ENCODE results near the gene GLUD1.
"Not testable (repeated sequence)": the region's sequence is repeated elsewhere in the genome, so short reads cannot be mapped to it uniquely, and the experiment has no call there.

The GLUD1 gene

GRCh38 chr10:87094373-87095235 is at the start of gene GLUD1, which contains the start of gene SHLD2:
GLUD1 (minus strand) TSS chr10:87094843; CDS start chr10:87094769, 74 bp downstream.
SHLD2 (plus strand) TSS chr10:87095206; CDS start chr10:87151355, 56,149 bp downstream.
- peak; percentile 83 for DNase-seq

- not testable (repeated sequence) for DNase-seq
These were observed 48.4 kb upstream of the GLUD1 start for GRCh38 chr10:87143109-87143418.

DNA sequence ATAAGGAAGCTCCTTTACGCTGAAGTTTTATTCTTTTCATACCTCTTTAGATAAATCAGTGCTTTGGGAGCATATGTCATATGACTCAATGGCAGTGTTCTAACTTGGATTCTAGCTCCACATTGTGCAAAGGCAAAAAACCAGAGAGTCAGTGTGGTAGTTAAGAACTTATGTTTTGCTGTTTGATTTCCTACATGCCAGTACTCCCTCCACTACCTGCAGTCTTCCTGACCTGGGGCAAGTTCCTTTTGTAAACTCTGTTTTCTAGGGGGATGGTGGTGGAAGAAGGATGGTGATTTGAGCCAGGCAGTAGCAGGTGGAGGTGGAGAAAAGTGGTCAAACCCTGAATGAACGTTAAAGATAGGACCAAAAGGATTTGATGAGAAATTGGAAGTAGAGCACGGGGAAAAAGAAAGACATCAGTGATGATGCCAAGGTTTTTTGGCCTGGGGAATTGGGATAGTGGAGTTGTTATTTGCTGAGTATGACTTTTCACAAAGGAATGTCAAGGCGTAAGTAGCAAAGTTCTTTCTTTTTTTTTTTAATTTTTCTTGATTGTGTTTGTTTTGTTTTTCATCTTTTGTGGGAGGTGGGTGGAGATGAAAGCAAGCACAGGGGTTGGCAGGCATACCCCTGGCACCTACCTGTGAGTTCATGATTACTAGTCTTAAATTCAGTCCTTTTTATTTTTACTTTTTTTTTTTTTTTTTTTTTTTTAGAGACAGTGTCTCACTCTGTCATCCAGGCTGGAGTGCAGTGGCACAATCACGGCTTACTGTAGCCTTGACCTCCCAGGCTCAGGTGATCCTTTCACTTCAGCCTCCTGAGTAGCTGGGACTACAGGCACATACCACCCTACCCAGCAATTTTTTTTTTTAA is 47.8 kb upstream of the GLUD1 start:
- not testable (repeated sequence) for DNase-seq

DNA sequence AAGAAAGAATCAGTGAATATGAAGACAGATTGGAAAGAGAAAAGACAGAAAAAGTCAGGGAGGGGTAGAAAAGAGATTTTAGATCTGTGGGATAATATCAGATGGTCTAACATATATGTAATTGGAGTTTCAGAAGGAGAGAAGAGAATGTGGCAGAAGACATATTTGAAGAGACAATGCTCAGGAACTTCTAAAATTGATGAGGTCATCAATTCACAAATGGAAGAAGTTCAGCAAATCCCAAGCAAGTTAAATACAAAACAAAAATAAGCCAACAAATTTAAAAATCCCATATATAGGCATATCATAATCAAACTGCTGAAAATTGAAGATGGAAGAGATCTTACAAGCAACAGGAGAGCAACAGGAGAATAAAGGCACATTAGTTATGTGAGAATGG is 42.8 kb upstream of the GLUD1 start:
- DNase-seq: not testable (repeated sequence)

DNA sequence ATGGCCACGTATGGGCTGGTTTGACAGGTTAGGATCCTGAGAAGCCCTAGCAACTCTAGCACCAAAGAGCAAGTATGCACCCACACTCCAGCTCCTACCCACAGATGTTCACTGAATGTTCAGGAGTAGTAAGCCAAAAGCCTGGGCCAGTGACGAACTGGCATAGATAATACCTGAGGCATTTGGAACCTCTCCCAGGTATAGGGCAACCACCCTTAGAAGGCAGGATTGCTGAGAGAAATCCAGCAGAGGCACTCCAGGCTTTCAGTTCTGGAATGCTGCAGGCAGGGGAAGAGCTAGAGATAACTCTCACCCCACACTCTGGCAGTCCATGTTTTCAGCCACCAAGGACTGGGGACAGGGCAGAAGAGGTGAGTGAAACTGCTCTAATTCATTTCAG is 39.8 kb upstream of the GLUD1 start:
- not testable (repeated sequence) for DNase-seq

DNA sequence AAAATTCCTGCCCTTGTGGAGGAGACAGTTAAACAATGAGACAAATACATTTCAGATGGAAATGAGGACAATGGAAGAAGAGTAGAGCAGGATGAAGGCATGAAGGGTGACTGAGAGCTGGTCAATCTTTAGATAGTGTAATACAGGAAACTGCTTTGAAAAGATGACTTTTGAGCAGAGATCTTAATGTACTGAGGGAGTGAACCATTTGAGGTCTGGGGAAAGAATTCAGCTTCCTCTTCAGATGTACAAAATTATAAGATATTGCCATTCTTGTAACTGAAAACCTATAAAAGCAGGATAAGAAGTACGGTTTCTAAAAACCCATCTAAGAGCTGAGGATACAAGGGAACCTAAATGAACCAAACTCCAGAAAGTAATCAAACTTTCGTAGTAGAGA is 39.3 kb upstream of the GLUD1 start:
- not testable (repeated sequence) for DNase-seq

DNA sequence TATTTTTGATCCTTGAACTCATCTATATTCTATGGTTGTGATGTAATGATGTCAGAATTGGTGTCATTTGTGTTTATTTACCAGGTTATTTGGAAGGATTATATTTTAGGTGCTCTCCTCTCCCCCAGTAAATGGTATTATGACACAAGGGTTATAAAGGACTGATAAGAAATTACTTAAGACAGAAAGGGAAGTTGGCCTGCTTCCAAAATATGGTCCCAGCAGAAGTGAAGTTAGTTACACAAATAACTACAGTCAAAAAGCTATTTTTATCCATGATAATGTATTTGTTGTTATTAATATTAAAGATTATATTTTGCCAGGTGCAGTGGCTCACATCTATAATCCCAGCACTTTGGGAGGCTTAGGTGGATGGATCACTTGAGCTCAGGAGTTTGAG is 37.5 kb upstream of the GLUD1 start:
- not testable (repeated sequence) for DNase-seq

DNA sequence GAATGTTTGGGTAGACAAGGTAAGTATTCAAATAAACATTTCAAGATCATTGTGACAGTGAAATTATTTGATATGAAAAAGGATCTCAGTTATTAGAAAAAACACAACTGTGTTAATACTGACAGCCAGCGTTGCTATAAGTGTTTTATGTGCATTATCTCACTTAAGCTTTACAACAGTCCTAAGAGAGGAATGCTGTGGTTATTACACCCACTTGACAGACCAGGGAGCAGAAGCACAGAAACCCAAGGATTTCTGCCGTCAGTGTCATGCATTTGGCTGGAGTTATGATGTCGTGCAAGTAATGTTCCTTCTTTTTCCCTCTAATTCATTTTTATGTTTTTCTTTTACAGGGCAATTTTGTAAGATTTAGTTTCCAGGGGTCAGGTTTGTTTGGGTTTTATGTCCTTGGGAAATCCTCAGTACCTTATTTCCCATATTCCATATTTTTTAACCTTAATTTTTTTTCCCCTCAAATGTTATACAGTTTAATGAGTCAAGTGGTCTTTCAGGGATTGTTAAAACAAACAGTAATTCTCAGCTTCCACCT is 33.0 kb upstream of the GLUD1 start:
- DNase-seq: not testable (repeated sequence)

DNA sequence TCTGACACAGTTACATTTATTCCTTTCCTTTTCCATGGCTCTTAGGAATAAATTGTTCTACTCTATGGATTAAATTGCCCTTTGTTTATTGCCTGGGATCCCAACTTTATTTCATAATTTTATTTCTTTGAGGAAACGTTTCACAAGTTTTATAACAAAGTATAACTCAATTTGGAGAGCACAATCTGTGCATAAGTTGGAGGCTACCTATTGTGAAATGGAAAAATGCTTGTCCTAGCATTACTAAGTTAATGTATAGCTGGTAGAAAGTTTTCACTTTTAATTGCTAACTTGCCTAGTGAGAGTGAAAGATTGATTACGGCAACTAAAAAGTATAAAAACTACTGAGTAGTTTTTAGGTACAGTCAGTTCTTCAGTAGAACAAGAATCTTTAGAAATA is 32.4 kb upstream of the GLUD1 start:
- not testable (repeated sequence) for DNase-seq

- not testable (repeated sequence) for DNase-seq
These were observed 28.7 kb upstream of the GLUD1 start for GRCh38 chr10:87123351-87123750.

- not testable (repeated sequence) for DNase-seq
These were observed 24.4 kb upstream of the GLUD1 start for GRCh38 chr10:87119029-87119428.

GRCh38 chr10:87118122-87118521 is 23.5 kb upstream of the GLUD1 start:
- DNase-seq: not testable (repeated sequence)

DNA sequence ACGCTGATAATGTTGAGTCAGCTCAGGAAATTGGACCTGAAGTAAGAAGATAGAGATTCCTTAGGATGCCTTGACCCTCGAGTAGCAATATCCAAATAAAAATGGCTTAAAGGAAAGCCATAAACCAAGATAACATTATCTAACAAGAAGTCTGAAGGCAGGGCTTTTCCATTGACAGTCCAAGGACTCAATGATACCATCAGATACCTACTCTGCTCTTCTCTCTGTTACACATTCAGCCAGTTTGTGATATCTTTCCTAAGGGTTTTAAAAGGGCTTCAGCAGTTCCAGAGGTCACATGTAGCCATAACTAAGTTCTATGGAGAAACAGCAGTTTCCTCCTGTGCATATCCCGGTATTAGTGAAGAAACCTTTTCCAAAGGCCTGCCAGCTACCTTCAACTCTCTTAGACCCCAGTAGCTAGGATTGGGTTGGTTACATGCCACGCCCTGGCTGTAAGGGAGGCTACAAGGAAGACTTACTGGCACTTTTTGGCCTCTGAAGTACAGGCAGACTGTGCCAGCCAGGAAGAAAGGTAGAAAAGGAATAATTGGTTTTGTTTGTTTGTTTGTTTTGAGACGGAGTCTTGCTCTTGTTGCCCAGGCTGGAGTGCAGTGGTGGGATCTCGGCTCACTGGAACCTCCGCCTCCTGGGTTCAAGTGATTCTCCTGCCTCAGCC is 10.9 kb upstream of the GLUD1 start:
- DNase-seq: no peak

DNA sequence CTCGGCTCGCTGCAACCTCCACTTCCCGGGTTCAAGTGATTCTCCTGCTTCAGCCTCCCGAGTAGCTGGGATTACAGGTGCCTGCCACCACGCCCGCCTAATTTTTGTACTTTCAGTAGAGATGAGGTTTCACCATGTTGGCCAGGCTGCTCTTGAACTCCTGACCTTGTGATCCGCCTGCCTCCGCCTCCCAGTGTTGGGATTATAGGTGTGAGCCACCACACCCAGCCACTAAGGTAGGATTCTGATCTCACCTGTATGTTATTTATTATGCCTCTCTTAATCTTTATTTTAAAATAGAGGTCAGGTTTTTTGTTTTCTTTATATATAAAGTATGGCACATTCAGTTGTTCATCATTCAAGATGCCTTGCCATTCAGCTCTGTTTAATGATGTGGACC is 10.1 kb upstream of the GLUD1 start:
- DNase-seq: not testable (repeated sequence)

GRCh38 chr10:87101996-87102395 is 7.4 kb upstream of the GLUD1 start:
- no peak for DNase-seq

DNA sequence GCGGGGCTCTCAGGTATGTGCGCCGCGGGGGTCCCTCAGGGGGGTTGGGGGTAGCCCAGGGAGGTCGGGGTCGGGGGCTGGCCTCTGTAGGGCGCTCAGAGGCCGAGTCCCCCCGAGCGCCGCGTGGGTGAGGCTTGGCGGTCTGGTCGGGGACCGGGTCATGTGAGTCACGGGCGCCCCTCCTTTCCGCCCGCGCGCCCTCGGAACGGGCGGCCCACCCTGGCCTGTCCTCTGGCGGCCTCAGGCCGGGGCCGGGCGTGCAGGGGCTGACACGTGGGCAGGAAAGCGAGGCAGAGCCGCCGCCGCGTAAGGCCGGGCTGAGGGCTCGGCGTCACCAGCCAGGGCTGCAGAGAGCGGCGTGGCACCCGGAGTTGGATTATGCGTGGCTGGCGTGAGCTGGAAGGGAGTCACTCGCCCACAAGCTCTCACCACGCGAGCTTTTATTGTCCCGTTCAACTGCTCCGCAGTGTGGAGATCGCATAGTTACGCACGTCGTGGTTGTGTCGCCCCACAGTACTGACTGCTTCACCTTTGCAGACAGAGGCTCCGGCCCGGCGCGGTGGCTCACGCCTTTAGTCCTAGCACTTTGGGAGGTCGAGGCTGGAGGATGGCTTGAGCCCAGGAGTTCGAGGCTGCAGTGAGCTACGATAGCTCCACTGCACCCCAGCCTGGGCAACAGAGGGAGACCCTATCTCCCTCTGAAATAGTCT is 748 bp upstream of the GLUD1 start:
- peak; percentile 71 for DNase-seq

DNA sequence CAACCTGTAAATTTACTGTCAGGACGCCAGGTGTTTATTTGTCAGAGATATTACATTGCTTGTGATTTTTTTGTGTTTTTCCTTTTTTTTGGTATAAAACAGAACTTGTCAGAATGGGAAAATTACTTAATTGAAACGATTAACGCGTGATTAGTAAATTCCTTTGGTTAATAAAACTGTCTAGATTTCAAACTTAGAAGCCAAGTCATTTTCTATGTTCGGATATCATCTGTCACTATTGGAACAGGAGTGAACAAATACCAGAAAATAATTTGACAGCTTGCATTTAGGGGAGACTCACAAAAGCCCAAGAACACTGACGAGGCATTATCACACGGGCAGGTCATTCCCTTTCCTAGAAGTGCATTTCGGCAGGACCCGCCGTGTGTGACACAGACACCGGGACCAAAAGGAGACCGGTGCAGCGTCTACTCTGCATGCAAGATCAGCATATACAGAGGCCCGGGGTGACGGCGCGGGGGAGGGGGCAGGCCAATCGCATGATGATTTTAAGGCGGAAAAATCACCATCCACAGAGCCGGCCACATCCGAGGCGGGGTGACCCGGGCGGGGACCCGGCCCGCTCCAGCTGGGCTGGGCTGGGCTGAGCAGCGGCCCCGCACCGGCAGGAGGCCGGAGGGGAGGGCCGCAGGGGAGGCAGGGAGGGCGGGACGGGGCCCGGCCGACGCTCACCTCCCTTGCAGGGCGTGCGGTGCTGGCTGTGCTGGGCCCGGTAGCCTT is 841 bp downstream of the GLUD1 start:
- peak; percentile 54 for DNase-seq

GRCh38 chr10:87092861-87093631 is 1.6 kb downstream of the GLUD1 start:
- DNase-seq: peak; percentile 6

DNA sequence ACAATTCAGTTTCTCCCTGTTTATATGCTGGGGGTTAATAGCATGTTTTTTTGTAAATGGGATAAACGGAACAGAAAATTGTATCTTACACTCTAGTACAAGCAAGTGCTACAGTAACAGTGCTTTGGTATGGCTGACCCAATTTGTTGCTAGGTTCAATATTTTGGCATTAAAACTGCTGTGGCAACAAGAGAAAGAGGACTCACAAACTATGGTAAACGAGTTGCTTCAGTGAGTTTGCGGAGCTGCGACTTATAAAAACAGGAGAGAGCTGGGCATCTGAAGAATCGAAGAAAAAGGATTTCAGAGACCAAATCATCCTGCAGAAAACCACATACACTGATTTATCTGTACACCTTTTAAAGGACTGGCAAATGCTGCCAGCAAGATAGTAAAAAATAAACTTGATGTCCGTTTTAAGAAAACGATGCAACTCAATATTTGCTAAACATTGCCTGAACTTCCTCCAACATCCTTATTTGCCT is 2.2 kb downstream of the GLUD1 start:
- DNase-seq: no peak

GRCh38 chr10:87090779-87091178 is 3.9 kb downstream of the GLUD1 start:
- no peak for DNase-seq
